ENCODE results near the gene ALB.

The ALB gene

GRCh38 chr4:73409012-73409862, 5.2 kb downstream of the ALB start:
- no peak for DNase-seq

DNA sequence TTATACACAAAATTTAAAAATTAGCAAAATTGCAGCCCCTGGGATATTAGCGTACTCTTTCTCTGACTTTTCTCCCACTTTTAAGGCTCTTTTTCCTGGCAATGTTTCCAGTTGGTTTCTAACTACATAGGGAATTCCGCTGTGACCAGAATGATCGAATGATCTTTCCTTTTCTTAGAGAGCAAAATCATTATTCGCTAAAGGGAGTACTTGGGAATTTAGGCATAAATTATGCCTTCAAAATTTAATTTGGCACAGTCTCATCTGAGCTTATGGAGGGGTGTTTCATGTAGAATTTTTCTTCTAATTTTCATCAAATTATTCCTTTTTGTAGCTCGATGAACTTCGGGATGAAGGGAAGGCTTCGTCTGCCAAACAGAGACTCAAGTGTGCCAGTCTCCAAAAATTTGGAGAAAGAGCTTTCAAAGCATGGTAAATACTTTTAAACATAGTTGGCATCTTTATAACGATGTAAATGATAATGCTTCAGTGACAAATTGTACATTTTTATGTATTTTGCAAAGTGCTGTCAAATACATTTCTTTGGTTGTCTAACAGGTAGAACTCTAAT, 6.0 kb downstream of the ALB start:
- no peak for DNase-seq

DNA sequence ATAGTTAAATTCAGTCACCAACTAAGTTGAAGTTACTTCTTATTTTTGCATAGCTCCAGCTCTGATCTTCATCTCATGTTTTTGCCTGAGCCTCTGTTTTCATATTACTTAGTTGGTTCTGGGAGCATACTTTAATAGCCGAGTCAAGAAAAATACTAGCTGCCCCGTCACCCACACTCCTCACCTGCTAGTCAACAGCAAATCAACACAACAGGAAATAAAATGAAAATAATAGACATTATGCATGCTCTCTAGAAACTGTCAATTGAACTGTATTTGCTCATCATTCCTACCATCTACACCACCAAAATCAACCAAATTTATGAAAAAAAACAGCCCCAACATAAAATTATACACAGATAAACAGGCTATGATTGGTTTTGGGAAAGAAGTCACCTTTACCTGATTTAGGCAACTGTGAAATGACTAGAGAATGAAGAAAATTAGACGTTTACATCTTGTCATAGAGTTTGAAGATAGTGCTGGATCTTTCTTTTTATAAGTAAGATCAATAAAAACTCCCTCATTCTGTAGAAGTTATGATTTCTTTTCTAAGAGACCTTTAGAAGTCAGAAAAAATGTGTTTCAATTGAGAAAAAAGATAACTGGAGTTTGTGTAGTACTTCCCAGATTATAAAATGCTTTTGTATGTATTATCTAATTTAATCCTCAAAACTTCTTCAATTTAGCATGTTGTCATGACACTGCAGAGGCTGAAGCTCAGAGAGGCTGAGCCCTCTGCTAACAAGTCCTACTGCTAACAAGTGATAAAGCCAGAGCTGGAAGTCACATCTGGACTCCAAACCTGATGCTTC, 7.0 kb downstream of the ALB start:
- no peak for DNase-seq

- DNase-seq: no peak
Measured at GRCh38 chr4:73411731-73412414, 7.8 kb downstream of the ALB start.

DNA sequence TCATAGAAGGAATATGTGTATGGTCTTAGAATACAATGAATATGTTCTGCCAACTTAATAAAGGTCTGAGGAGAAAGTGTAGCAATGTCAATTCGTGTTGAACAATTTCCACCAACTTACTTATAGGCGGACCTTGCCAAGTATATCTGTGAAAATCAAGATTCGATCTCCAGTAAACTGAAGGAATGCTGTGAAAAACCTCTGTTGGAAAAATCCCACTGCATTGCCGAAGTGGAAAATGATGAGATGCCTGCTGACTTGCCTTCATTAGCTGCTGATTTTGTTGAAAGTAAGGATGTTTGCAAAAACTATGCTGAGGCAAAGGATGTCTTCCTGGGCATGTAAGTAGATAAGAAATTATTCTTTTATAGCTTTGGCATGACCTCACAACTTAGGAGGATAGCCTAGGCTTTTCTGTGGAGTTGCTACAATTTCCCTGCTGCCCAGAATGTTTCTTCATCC, 9.2 kb downstream of the ALB start:
- DNase-seq: no peak

- DNase-seq: no peak
Measured at GRCh38 chr4:73414936-73415271, 10.8 kb downstream of the ALB start.

- no peak for DNase-seq
Measured at GRCh38 chr4:73415807-73416238, 11.7 kb downstream of the ALB start.

- no peak for DNase-seq
Measured at GRCh38 chr4:73416423-73417087, 12.5 kb downstream of the ALB start.

GRCh38 chr4:73417342-73417741, 13.3 kb downstream of the ALB start:
- DNase-seq: no peak

DNA sequence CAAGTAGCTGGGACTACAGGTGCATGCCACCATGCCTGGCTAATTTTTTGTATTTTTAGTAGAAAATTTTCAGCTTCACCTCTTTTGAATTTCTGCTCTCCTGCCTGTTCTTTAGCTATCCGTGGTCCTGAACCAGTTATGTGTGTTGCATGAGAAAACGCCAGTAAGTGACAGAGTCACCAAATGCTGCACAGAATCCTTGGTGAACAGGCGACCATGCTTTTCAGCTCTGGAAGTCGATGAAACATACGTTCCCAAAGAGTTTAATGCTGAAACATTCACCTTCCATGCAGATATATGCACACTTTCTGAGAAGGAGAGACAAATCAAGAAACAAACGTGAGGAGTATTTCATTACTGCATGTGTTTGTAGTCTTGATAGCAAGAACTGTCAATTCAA, 13.9 kb downstream of the ALB start:
- DNase-seq: no peak

- DNase-seq: no peak
Measured at GRCh38 chr4:73418677-73419076, 14.6 kb downstream of the ALB start.

- DNase-seq: no peak
Measured at GRCh38 chr4:73419106-73420038, 15.3 kb downstream of the ALB start.

DNA sequence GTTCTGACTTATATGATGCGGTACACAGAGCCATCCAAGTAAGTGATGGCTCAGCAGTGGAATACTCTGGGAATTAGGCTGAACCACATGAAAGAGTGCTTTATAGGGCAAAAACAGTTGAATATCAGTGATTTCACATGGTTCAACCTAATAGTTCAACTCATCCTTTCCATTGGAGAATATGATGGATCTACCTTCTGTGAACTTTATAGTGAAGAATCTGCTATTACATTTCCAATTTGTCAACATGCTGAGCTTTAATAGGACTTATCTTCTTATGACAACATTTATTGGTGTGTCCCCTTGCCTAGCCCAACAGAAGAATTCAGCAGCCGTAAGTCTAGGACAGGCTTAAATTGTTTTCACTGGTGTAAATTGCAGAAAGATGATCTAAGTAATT, 16.5 kb downstream of the ALB start:
- no peak for DNase-seq

DNA sequence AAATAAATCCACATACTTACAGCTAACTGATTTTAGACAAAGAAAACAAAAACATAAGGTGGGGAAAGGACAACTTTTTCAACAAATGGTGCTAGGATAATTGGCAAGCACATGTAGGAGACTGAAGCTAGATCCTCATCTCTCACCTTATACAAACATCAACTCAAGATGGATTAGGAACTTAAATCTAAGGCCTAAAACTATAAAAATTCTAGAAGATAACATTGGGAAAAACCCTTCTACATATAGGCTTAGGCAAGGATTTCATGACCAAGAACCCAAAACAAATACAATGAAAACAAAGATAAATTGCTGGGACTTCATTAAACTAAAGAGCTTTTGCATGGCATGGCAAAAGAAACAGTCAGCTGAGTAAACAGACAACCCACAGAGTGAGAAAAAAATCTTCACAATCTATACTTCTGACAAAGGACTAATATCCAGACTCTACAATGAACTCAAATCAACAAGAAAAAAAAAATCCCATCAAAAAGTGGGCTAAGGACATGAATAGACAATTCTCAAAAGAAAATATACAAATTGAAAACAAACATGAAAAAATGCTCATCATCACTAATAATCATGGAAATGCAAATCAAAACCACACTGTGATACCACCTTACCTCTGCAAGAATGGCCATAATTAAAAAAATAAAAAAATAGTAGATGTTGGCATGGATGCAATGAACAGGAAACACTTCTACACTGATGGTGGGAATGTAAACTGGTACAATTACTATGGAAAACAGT, 17.8 kb downstream of the ALB start:
- DNase-seq: no peak

DNA sequence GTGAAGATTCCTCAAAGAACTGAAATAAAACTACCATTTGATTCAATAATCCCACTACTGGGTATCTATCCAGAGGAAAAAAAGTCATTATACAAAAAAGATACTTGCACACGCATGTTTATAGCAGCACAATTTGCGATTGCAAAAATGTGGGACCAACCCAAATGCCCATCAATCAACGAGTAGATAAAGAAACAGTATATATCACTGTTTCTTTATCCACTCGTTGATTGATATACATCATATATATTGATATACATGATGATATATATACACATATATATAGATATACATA, 18.3 kb downstream of the ALB start:
- DNase-seq: no peak

- no peak for DNase-seq
Measured at GRCh38 chr4:73423184-73423583, 19.1 kb downstream of the ALB start.

DNA sequence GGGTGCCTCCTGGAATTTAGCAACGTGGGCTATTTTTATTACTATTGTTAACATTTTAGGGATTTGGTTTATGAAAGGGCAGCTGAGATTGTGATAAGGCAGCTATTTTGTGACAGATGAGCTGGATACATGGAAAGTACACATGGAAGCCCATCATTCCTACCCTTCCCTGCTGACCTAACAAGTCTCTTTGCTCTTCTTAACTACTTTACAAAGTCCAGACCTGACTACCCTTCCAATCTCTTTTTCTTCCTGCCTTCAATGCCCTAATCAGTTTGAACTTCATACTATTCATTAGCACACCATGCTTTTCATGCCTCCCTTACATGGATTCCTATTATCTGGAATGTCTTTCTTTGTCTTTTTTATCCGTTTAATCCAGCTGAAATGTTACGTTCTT, 22.6 kb downstream of the ALB start:
- DNase-seq: no peak

DNA sequence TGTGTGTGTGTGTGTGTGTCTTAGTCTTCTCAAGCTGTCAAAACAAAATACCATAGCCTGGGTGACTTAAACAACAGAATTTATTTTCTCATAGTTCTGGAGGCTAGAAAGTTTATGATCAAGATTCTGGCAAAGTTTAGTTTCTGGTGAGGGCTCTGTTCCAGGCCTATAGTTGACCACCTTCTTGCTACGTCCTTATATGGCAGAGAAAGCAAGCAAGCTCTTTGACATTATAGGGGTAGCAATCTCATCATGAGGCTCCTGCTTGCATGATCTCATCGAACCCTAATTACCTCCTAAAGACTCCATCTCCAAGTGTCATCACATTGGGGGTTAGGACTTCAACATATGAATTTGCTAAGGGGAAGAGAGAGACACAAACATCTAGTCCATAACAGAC, 25.0 kb downstream of the ALB start:
- DNase-seq: no peak

DNA sequence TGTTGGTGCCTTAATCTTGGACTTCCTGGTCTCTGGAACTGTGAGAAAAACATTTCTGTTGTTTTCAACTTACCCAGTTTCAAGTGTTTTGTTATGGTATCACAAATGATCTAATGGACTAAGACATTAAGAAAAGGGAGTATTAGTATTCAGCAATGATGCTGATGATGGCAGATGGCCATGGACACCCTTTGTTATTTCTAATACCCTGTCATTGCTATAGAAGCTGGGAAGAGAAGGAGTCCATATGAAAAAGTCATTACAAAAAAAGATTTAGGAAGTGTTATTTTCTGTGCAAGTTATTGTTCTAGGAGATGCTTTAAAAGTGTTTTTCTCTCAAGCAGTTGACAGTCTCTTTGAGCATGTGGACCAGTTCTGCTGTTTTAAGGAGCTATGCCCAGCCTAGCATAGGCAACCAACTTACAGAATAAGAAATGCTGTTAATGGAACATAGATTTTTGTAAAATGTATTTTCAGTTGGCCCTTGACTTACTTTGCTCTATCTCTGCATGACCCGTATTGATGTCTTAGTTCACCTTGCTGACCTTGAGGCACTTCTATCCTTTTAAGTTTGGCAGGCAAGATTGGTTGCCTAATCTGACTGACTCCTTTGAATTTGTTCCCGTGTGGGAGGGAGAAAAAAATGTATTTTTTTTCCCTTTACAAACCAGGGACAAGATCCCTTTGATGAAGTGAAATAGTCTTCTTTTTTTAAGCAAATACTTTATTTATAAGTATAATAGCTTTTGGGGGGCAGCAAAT, 25.9 kb downstream of the ALB start:
- DNase-seq: no peak

- no peak for DNase-seq
Measured at GRCh38 chr4:73431813-73432168, 27.7 kb downstream of the ALB start.
